Endothelial cell of umbilical vein (primary cell): Measurements from ENCODE around the gene CYP4V2.
"Not testable (repeated sequence)": the region's sequence is repeated elsewhere in the genome, so short reads cannot be mapped to it uniquely, and the experiment has no call there.

Experiments used
- EZH2 ChIP-seq: IDR thresholded peaks from 2 replicates; pipeline ENCODE4 v1.6.1; 2012; ENCODE audit warnings: borderline replicate concordance, low read depth, mild to moderate bottlenecking, moderate library complexity, low read length, inconsistent platforms; ENCODE audit not compliant: severe bottlenecking
- POLR2A ChIP-seq: IDR thresholded peaks from 2 replicates; pipeline ENCODE4 v1.6.1; 2012; ENCODE audit warnings: low read depth, mild to moderate bottlenecking, control low read depth, low read length

DNA sequence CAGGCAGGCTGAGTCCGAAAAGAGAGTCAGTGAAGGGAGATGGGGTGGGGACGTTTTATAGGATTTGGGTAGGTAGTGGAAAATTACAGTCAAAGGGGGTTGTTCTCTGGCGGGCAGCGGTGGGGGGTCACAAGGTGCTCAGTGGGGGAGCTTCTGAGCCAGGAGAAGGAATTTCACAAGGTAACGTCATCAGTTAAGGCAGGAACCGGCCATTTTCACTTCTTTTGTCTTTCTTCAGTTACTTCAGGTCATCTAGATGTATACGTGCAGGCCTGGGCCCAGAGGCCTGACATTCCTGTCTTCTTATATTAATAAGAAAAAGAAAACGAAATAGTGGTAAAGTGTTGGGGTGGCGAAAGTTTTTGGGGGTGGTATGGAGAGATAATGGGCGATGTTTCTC lies 50.7 kb downstream of the CYP4V2 start:
- TF ChIP-seq EZH2, POLR2A: not testable (repeated sequence)
